ENCODE results near the gene TMEM50B. TPM values are rescaled to one million over a fixed set of nuclear protein-coding genes. Genes with fewer than 3 reads are reported as not detected.

The TMEM50B gene
- total RNA-seq, 1 donor from 2014 or later, result 44.0 TPM

DNA sequence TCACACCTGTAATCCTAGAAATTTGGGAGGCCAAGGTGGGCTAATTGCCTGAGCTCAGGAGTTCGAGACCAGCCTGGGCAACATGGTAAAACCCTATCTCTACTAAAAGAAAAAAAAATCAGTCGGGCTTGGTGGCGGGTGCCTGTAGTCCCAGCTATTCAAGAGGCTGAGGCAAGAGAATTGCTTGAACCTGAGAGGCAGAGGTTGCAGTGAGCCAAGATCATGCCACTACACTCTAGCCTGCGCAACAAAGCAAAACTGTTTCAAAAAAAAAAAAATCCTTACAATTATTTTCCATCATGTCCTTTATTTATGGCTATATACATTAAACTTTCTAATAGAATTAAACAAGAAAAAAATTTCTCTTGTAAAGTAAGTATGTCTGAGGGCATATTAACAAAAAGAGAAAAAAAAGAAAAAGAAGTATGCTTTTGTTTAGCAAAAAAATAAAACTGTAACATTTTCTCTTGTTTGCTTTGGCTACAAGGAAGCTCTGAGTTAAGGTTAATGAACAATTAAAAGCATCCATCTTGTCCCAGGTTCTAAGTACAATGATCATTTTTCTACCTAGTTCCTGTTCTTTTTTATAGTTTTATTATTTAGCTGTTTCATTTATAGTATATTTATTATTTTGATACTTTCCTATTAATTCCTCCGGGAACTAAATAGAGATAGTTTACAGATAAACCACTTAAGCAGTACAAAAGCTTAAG, 18.1 kb downstream of the TMEM50B start:
- no peaks in the 10 kb centered on the region for H3K4me1 Mint-ChIP-seq (ENCODE audit: unreplicated experiment)
- no peak overlapping the region for H3K4me3 Mint-ChIP-seq (ENCODE audit: unreplicated experiment)
- TF ChIP-seq, protein P1, sequence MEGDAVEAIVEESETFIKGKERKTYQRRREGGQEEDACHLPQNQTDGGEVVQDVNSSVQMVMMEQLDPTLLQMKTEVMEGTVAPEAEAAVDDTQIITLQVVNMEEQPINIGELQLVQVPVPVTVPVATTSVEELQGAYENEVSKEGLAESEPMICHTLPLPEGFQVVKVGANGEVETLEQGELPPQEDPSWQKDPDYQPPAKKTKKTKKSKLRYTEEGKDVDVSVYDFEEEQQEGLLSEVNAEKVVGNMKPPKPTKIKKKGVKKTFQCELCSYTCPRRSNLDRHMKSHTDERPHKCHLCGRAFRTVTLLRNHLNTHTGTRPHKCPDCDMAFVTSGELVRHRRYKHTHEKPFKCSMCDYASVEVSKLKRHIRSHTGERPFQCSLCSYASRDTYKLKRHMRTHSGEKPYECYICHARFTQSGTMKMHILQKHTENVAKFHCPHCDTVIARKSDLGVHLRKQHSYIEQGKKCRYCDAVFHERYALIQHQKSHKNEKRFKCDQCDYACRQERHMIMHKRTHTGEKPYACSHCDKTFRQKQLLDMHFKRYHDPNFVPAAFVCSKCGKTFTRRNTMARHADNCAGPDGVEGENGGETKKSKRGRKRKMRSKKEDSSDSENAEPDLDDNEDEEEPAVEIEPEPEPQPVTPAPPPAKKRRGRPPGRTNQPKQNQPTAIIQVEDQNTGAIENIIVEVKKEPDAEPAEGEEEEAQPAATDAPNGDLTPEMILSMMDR (IDR thresholded peaks at IDR 0.05), result no peak
- DNase-seq (ENCODE audit: extremely low spot score, unreplicated experiment), result no peak
- no peaks in the 10 kb centered on the region for H3K27me3 Mint-ChIP-seq (ENCODE audit: unreplicated experiment)
- no peaks in the 10 kb centered on the region for H3K9me3 Mint-ChIP-seq (ENCODE audit: unreplicated experiment)
- no peak overlapping the region for H3K27ac Mint-ChIP-seq (ENCODE audit: unreplicated experiment)
- H3K36me3 Mint-ChIP-seq (ENCODE audit: unreplicated experiment), result peaks cover 8% of the 10 kb centered on the region

DNA sequence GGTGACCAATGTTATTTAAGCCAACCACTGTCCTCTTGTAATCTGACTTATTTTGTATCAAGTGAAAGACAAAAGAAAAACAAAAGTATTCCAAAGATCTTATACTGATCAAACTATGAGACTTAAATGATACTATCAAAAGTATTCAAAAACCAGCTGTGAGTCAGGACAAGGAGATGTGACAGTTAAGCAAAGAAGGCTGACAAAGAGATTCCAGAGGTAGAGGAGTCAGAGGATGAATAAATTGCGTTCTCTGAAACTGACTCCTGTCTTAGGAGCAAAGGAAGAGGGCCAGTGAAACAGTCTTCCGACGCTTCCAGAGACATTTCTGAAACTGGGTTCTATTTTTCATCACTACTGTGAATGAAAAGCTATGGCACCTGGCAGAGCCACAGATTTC, 20.9 kb downstream of the TMEM50B start:
- no peak for DNase-seq (ENCODE audit: extremely low spot score, unreplicated experiment)
- H3K36me3 Mint-ChIP-seq (ENCODE audit: unreplicated experiment), result peaks cover 15% of the 10 kb centered on the region
- no peaks in the 10 kb centered on the region for H3K9me3 Mint-ChIP-seq (ENCODE audit: unreplicated experiment)
- no peak overlapping the region for H3K27ac Mint-ChIP-seq (ENCODE audit: unreplicated experiment)
- no peaks in the 10 kb centered on the region for H3K4me1 Mint-ChIP-seq (ENCODE audit: unreplicated experiment)
- no peak overlapping the region for H3K4me3 Mint-ChIP-seq (ENCODE audit: unreplicated experiment)
- TF ChIP-seq, protein P1 (IDR thresholded peaks at IDR 0.05), result no peak
- no peaks in the 10 kb centered on the region for H3K27me3 Mint-ChIP-seq (ENCODE audit: unreplicated experiment)

- no peak for DNase-seq (ENCODE audit: extremely low spot score, unreplicated experiment)
- TF ChIP-seq, protein P1 (IDR thresholded peaks at IDR 0.05), result no peak
- Mint-ChIP-seq H3K4me1 (ENCODE audit: unreplicated experiment) (peaks cover 10% of the 10 kb centered on the region), H3K27ac (ENCODE audit: unreplicated experiment) (no peak overlapping the region), H3K27me3 (ENCODE audit: unreplicated experiment) (no peaks in the 10 kb centered on the region), H3K9me3 (ENCODE audit: unreplicated experiment) (no peaks in the 10 kb centered on the region), H3K36me3 (ENCODE audit: unreplicated experiment) (peaks cover 24% of the 10 kb centered on the region), H3K4me3 (ENCODE audit: unreplicated experiment) (no peak overlapping the region)
Measured at GRCh38 chr21:33455686-33456446, 23.9 kb downstream of the TMEM50B start.

DNA sequence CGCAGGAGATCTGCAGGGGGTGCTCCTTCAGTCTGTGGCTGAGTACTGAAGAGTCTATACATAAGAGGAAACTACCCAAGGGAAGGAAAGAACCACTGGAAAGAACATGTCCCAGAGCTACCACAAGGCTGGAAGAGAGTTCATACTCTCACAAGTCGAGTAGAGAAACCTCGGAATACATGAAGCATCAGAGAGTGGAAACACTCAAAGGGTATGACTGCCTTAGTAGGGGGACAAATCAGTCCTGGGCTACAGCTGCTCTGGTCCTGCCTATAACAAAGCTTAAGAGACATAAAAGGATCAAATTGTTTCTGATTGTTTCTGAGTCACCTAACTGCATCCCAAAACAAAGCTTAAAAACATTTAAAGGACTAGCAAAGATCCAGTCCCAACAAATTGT, 27.4 kb downstream of the TMEM50B start:
- H3K27me3 Mint-ChIP-seq (ENCODE audit: unreplicated experiment), result no peaks in the 10 kb centered on the region
- TF ChIP-seq, protein P1 (IDR thresholded peaks at IDR 0.05), result no peak
- H3K36me3 Mint-ChIP-seq (ENCODE audit: unreplicated experiment), result peaks cover 28% of the 10 kb centered on the region
- H3K27ac Mint-ChIP-seq (ENCODE audit: unreplicated experiment), result peak overlapping the region; percentile 11
- H3K4me3 Mint-ChIP-seq (ENCODE audit: unreplicated experiment), result no peak overlapping the region
- no peaks in the 10 kb centered on the region for H3K9me3 Mint-ChIP-seq (ENCODE audit: unreplicated experiment)
- DNase-seq (ENCODE audit: extremely low spot score, unreplicated experiment), result no peak
- H3K4me1 Mint-ChIP-seq (ENCODE audit: unreplicated experiment), result peaks cover 12% of the 10 kb centered on the region

GRCh38 chr21:33451634-33452071, 28.1 kb downstream of the TMEM50B start:
- H3K9me3 Mint-ChIP-seq (ENCODE audit: unreplicated experiment), result no peaks in the 10 kb centered on the region
- H3K27me3 Mint-ChIP-seq (ENCODE audit: unreplicated experiment), result no peaks in the 10 kb centered on the region
- peaks cover 29% of the 10 kb centered on the region for H3K36me3 Mint-ChIP-seq (ENCODE audit: unreplicated experiment)
- peaks cover 12% of the 10 kb centered on the region for H3K4me1 Mint-ChIP-seq (ENCODE audit: unreplicated experiment)
- peak overlapping the region; percentile 13 for H3K27ac Mint-ChIP-seq (ENCODE audit: unreplicated experiment)
- no peak for DNase-seq (ENCODE audit: extremely low spot score, unreplicated experiment)
- no peak overlapping the region for H3K4me3 Mint-ChIP-seq (ENCODE audit: unreplicated experiment)
- TF ChIP-seq, protein P1 (IDR thresholded peaks at IDR 0.05), result no peak

Data from osteocyte (in vitro differentiated cells).